NCI-H2107 (cell line): Measurements from ENCODE around the gene TTN.
"Not testable (repeated sequence)": the region's sequence is repeated elsewhere in the genome, so short reads cannot be mapped to it uniquely, and the experiment has no call there.

Experiments used
- DNase-seq: peaks from one replicate; lab custom pipeline; 2025; lab: John Stamatoyannopoulos, UW

Gene TTN

GRCh38 chr2:178529194-178529593, 278.0 kb downstream of the TTN start:
- no peak for DNase-seq

GRCh38 chr2:178528647-178529046, 278.6 kb downstream of the TTN start:
- DNase-seq = no peak

DNA sequence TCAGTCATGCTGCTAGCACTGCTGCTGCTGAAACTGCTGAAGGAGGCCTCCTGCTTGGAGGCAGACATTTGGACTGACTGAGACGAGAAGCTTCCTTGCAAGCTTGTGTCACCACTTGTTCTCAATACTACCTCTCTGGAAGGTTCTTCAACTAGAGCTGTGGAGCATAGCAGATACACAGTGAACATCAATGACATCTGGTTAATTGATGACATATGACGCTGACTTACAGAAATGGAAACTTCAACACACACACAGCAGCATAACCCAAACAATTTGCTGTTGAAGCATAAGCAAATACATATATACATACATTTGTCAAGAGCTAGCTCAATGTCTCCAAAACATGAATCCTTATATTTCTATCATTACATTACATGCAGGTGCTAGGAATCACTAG, 279.6 kb downstream of the TTN start:
- no peak for DNase-seq

GRCh38 chr2:178526256-178526655, 281.0 kb downstream of the TTN start:
- no peak for DNase-seq

DNA sequence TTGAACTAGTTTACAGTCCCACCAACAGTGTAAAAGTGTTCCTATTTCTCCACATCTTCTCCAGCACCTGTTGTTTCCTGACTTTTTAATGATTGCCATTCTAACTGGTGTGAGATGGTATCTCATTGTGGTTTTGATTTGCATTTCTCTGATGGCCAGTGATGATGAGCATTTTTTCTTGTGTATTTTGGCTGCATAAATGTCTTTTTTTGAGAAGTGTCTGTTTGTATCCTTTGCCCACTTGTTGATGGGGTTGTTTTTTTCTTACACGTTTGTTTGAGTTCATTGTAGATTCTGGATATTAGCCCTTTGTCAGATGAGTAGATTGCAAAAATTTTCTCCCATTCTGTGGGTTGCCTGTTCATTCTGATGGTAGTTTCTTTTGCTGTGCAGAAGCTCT, 281.8 kb downstream of the TTN start:
- DNase-seq = not testable (repeated sequence)

- DNase-seq = not testable (repeated sequence)
These were observed 282.2 kb downstream of the TTN start for GRCh38 chr2:178525010-178525409.

- no peak for DNase-seq
These were observed 283.6 kb downstream of the TTN start for GRCh38 chr2:178523596-178524134.

DNA sequence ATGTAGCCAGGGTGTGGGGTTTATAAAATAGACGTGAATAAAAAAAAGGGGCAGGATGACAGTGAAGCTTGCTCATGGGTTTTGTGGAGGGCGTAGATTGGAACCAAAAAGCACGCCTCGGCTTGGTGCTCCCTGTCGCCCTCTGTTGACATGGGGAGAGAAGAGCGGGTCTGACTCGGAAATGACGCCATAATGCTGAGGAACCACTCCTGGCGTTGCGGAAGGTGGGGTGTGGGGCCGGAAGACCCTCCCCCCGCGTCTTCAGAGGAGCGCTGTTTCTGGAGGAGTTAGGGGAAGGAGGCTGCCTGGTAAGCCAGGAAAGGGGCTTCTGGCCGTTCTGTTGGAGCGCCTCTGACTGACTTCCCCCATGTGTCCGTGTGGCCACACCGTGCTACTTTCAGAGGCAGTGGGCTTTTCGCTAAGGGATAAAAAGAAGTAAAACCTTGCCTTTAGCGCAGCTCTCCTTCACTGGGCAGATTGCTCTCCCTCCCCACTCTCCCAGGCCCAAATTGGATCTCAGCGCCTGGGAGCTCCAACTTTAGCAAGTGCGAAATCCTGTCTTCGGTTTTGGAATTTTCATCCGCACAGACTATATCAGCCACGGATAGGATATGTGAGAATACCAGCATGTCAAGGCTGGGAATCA, 284.1 kb downstream of the TTN start:
- DNase-seq = peak; percentile 79

- DNase-seq = no peak
These were observed 285.7 kb downstream of the TTN start for GRCh38 chr2:178521304-178522150.

- no peak for DNase-seq
These were observed 289.7 kb downstream of the TTN start for GRCh38 chr2:178517496-178517895.

DNA sequence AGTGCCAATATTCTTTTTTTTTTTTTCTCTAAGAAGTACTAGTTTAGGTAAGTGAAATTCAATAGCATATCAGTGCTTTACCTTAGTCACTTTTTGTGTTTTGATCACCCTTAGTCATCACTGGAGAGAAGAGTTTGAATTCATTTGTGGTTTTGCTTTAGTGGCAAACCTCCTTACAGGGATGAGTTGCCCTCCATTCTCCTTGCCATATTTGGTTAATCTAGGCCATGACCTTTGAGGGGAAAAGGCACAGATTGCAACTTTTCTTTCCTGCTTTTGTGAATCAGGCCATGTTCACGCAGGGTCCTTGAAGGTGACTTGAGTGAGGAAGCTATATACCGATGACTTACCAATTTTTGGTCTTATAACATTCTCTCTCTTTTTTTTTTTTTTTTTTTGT, 292.6 kb downstream of the TTN start:
- no peak for DNase-seq

- DNase-seq = no peak
These were observed 293.3 kb downstream of the TTN start for GRCh38 chr2:178513876-178514275.

DNA sequence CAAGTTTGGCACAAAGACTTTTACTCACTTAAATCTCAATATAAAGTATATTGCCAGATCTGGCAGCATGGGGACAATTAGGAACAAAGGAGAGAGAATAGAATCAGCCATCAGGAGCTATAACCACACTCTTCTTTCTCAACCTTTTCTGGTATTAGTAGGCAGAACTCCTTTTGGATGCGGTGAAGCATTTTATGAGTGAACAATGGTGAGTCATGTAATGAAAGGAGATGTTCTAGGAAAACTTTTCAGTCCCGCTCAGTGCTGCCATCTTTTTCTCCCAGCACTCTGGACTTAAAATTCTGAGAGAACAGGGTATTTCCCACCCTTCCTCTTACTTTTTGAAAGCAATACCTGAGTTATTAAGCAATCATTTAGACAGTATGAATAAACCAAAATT, 294.7 kb downstream of the TTN start:
- no peak for DNase-seq

DNA sequence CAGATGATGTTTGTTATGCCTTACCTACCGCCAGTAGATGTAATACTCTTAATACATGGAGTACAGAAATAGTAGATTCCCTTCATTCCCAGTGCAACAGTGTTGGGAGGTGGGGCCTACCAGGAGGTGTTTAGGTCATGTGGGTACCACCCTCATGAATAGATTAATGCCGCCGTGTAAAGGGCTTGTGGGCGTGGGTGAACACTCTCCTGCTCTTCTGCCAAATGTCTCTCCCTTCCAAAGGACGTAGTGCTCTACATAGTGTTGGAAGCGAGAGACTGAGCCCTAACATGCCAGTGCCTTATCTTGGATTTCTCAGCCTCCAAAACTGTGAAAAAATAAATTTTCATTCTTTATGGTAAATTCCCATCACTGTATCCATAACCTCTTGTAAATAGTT, 296.8 kb downstream of the TTN start:
- DNase-seq = no peak

GRCh38 chr2:178508646-178509045, 298.6 kb downstream of the TTN start:
- DNase-seq = no peak

GRCh38 chr2:178506949-178507348, 300.3 kb downstream of the TTN start:
- DNase-seq = no peak

DNA sequence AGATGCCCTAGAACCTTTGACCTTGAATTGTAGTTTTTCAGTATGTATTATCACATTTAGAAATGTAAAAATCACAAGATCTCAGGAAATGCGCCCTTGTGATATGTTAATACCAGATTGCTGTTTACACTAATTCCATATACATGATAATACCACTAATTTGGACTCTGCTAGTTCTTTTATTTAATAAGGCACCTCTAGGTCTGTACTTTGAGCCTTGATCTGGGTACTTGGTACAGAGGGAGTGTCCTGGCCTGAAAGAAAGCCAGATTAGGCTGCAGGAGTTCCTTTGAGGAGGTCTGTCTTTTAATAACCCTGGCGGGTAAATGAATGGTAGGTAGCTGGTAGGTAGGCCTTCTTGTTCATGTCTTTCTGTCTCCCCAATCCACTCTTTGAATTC, 300.7 kb downstream of the TTN start:
- DNase-seq = no peak

- no peak for DNase-seq
These were observed 301.1 kb downstream of the TTN start for GRCh38 chr2:178506101-178506500.

- no peak for DNase-seq
These were observed 304.5 kb downstream of the TTN start for GRCh38 chr2:178502751-178503150.

- no peak for DNase-seq
These were observed 307.6 kb downstream of the TTN start for GRCh38 chr2:178499640-178500039.

DNA sequence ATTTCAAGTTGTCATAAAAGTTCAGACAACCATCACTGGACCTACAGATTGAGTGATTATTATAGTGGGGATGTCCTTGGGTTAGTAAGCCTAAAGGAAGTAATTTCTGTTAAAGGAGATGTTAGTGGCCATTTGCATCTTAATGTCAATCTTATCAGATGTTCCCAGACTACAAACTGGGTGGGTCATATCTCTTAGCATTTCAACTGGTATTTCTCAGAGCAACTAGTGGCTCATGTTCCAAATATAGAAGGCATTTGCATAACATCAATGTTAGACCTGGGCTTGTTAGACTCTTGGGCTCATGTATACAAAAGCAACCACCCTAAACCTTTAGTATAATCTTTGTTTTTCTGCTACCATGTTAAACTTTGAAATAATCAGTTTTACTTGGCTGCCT, 309.1 kb downstream of the TTN start:
- DNase-seq = no peak

- no peak for DNase-seq
These were observed 311.2 kb downstream of the TTN start for GRCh38 chr2:178496049-178496448.

DNA sequence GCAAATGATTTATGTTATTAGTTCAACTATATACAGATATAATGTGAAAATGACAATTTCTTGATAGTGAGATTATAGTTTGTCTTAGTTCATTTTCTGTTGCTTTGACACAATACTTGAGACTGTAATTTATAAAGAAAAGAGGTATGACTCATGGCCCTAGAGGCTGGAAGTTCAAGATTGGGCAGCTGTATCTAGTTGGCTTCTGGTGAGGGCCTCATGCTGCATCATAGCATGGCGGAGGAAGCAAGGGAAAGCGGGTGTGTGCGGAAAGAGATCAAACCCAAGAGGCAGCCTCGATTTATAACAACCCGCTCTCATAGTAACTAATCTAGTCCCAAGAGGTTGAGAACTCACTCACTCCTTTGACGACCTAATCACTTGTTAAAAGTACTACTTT, 315.6 kb downstream of the TTN start:
- no peak for DNase-seq
